Measurements from ENCODE around the gene SFXN3. TPM values are rescaled to one million over a fixed set of nuclear protein-coding genes. Genes with fewer than 3 reads are reported as not detected.
A peak's percentile ranks its signal among the peaks of the same experiment; 100 is the strongest.

The SFXN3 gene
- total RNA-seq, 1 donor from 2014 or later = 0.09 TPM

DNA sequence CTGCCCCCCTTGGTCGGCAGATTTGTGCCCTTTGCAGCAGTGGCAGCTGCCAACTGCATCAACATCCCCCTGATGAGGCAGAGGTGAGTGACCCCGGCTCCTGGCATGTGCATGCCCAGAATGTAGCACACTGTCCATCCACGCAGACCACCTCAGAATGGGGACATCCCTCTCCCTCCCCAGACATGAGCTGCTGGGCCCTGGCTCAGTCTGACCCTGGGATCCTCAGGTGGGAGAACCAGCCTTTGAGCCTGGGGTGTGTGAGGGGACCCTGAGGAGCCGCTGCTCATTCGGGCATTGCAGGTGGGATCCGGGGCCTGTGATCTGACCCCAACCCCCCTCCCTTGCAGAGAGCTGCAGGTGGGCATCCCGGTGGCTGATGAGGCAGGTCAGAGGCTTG lies 5.7 kb downstream of the SFXN3 start:
- no peak overlapping the region for H3K4me3 Mint-ChIP-seq
- TF ChIP-seq EZH2 (IDR thresholded peaks at IDR 0.05) = no peak
- no peak for TF ChIP-seq EZH2phosphoT487 (IDR thresholded peaks at IDR 0.05)
- TF ChIP-seq, protein P1, sequence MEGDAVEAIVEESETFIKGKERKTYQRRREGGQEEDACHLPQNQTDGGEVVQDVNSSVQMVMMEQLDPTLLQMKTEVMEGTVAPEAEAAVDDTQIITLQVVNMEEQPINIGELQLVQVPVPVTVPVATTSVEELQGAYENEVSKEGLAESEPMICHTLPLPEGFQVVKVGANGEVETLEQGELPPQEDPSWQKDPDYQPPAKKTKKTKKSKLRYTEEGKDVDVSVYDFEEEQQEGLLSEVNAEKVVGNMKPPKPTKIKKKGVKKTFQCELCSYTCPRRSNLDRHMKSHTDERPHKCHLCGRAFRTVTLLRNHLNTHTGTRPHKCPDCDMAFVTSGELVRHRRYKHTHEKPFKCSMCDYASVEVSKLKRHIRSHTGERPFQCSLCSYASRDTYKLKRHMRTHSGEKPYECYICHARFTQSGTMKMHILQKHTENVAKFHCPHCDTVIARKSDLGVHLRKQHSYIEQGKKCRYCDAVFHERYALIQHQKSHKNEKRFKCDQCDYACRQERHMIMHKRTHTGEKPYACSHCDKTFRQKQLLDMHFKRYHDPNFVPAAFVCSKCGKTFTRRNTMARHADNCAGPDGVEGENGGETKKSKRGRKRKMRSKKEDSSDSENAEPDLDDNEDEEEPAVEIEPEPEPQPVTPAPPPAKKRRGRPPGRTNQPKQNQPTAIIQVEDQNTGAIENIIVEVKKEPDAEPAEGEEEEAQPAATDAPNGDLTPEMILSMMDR (IDR thresholded peaks at IDR 0.05) = no peak
- peaks cover 22% of the 10 kb centered on the region for H3K27me3 Mint-ChIP-seq (ENCODE audit: insufficient read depth, low read depth)
- no peaks in the 10 kb centered on the region for H3K79me2 ChIP-seq (ENCODE audit: low read depth)
- H3K4me1 ChIP-seq = peaks cover 12% of the 10 kb centered on the region
- no peak overlapping the region for H3K4me3 ChIP-seq
- H3K9me3 ChIP-seq (ENCODE audit: low read depth) = no peaks in the 10 kb centered on the region
- no peak overlapping the region for H3K4me2 ChIP-seq
- no peak overlapping the region for H2AFZ ChIP-seq (replicated peaks)
- H3K4me1 Mint-ChIP-seq = peaks cover 33% of the 10 kb centered on the region
- H3K27me3 ChIP-seq = peaks cover 95% of the 10 kb centered on the region
- no peaks in the 10 kb centered on the region for H3K9me3 Mint-ChIP-seq
- no peak overlapping the region for H3K9ac ChIP-seq
- H3K36me3 Mint-ChIP-seq = no peaks in the 10 kb centered on the region
- peaks cover 21% of the 10 kb centered on the region for H4K20me1 ChIP-seq (ENCODE audit: low read depth)
- DNase-seq (ENCODE audit: low spot score) = no peak
- H3K27ac Mint-ChIP-seq = no peak overlapping the region
- H3K27ac ChIP-seq = no peak overlapping the region
- H3F3A ChIP-seq (ENCODE audit: low read depth) = peaks cover 3% of the 10 kb centered on the region
- H3K36me3 ChIP-seq = no peaks in the 10 kb centered on the region

DNA sequence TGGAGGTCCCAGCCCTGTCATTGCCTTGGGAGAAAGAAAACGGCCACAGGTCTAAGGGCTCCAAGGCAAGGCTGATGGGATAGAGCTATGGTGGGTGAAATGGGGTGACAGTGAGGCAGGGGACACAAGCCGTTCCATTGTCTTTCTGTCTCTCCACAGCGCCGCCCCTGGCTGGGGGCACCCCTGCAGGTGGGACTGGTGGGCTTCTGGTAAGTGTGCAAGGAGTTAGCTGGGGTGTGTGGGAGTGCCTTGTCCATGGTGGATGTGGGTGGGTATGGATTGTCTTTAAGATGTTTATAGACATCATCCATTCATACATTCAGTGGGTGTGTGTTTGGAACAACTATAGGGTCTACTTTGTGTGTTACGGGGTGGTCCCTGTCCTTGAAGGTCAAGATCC lies 7.5 kb downstream of the SFXN3 start:
- Mint-ChIP-seq H3K36me3 (no peaks in the 10 kb centered on the region), H3K4me1 (peaks cover 40% of the 10 kb centered on the region), H3K27ac (no peak overlapping the region), H3K9me3 (no peaks in the 10 kb centered on the region), H3K27me3 (ENCODE audit: insufficient read depth, low read depth) (peaks cover 16% of the 10 kb centered on the region), H3K4me3 (no peak overlapping the region)
- Histone ChIP-seq H4K20me1 (ENCODE audit: low read depth) (peaks cover 8% of the 10 kb centered on the region), H3K9me3 (ENCODE audit: low read depth) (no peaks in the 10 kb centered on the region), H3K4me3 (no peak overlapping the region), H3K4me2 (no peak overlapping the region), H3K9ac (no peak overlapping the region), H2AFZ (replicated peaks) (no peak overlapping the region), H3F3A (ENCODE audit: low read depth) (peaks cover 19% of the 10 kb centered on the region), H3K79me2 (ENCODE audit: low read depth) (no peaks in the 10 kb centered on the region), H3K36me3 (no peaks in the 10 kb centered on the region), H3K27me3 (peaks cover 84% of the 10 kb centered on the region), H3K27ac (no peak overlapping the region), H3K4me1 (peaks cover 5% of the 10 kb centered on the region)
- TF ChIP-seq EZH2 (IDR thresholded peaks at IDR 0.05) = no peak
- TF ChIP-seq, protein P1 (IDR thresholded peaks at IDR 0.05) = peak; percentile 43
- no peak for DNase-seq (ENCODE audit: low spot score)

DNA sequence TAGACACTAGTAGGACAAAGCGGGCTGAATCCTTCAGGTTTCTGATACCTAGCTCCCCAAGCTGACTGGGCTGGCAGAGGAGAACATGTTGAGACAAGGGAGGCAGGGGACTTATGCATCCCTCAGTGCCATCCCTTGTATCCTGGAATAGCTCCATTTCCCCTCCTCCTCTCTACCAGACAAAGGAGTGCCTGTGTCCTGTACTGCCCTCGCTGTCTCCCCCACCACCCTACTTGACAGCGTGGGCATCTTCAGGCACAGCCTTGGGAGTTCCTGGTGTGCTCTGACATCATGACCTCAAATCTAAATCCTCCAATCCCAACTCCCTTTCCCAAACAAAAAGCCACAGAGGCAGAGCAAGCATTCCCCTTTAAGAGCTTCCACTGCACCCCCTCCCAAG lies 9.0 kb downstream of the SFXN3 start:
- TF ChIP-seq EZH2phosphoT487 (IDR thresholded peaks at IDR 0.05) (no peak), EZH2 (IDR thresholded peaks at IDR 0.05) (no peak)
- TF ChIP-seq, protein P1 (IDR thresholded peaks at IDR 0.05) = no peak
- Mint-ChIP-seq H3K4me1 (peaks cover 42% of the 10 kb centered on the region), H3K27ac (no peak overlapping the region), H3K9me3 (no peaks in the 10 kb centered on the region), H3K36me3 (no peaks in the 10 kb centered on the region), H3K27me3 (ENCODE audit: insufficient read depth, low read depth) (peaks cover 15% of the 10 kb centered on the region), H3K4me3 (no peak overlapping the region)
- H3K9ac ChIP-seq = no peak overlapping the region
- H3K36me3 ChIP-seq = no peaks in the 10 kb centered on the region
- H3K4me1 ChIP-seq = peaks cover 8% of the 10 kb centered on the region
- H3K9me3 ChIP-seq (ENCODE audit: low read depth) = no peaks in the 10 kb centered on the region
- H3K79me2 ChIP-seq (ENCODE audit: low read depth) = no peaks in the 10 kb centered on the region
- H3F3A ChIP-seq (ENCODE audit: low read depth) = peaks cover 31% of the 10 kb centered on the region
- no peak for DNase-seq (ENCODE audit: low spot score)
- H3K27ac ChIP-seq = no peak overlapping the region
- no peak overlapping the region for H2AFZ ChIP-seq (replicated peaks)
- no peak overlapping the region for H3K4me2 ChIP-seq
- H4K20me1 ChIP-seq (ENCODE audit: low read depth) = peaks cover 8% of the 10 kb centered on the region
- H3K4me3 ChIP-seq = no peak overlapping the region
- peaks cover 84% of the 10 kb centered on the region for H3K27me3 ChIP-seq
